ENCODE results near the gene TRIM24.
"Not testable (repeated sequence)": the region's sequence is repeated elsewhere in the genome, so short reads cannot be mapped to it uniquely, and the experiment has no call there.

Gene TRIM24

GRCh38 chr7:138460649-138461607, 869 bp downstream of the TRIM24 start:
- peak; percentile 64 for DNase-seq

GRCh38 chr7:138463291-138463618, 3.2 kb downstream of the TRIM24 start:
- not testable (repeated sequence) for DNase-seq

GRCh38 chr7:138465046-138465445, 5.0 kb downstream of the TRIM24 start:
- no peak for DNase-seq

- not testable (repeated sequence) for DNase-seq
These were observed 6.2 kb downstream of the TRIM24 start for GRCh38 chr7:138466069-138466756.

GRCh38 chr7:138468244-138469123, 8.4 kb downstream of the TRIM24 start:
- no peak for DNase-seq

GRCh38 chr7:138470391-138471157, 10.5 kb downstream of the TRIM24 start:
- DNase-seq: no peak

GRCh38 chr7:138472292-138473079, 12.4 kb downstream of the TRIM24 start:
- DNase-seq: no peak

GRCh38 chr7:138475377-138475776, 15.3 kb downstream of the TRIM24 start:
- DNase-seq: no peak

GRCh38 chr7:138477081-138477578, 17.1 kb downstream of the TRIM24 start:
- DNase-seq: no peak

GRCh38 chr7:138477581-138477980, 17.5 kb downstream of the TRIM24 start:
- DNase-seq: no peak

GRCh38 chr7:138478499-138478908, 18.4 kb downstream of the TRIM24 start:
- no peak for DNase-seq

- no peak for DNase-seq
These were observed 20.5 kb downstream of the TRIM24 start for GRCh38 chr7:138480527-138480926.

GRCh38 chr7:138481447-138482380, 21.7 kb downstream of the TRIM24 start:
- no peak for DNase-seq

GRCh38 chr7:138483531-138483930, 23.5 kb downstream of the TRIM24 start:
- no peak for DNase-seq

- not testable (repeated sequence) for DNase-seq
These were observed 25.4 kb downstream of the TRIM24 start for GRCh38 chr7:138485508-138485907.

GRCh38 chr7:138489139-138489538, 29.1 kb downstream of the TRIM24 start:
- not testable (repeated sequence) for DNase-seq

- DNase-seq: no peak
These were observed 31.7 kb downstream of the TRIM24 start for GRCh38 chr7:138491612-138492386.

- DNase-seq: no peak
These were observed 32.4 kb downstream of the TRIM24 start for GRCh38 chr7:138492423-138492822.

GRCh38 chr7:138493535-138493934, 33.5 kb downstream of the TRIM24 start:
- DNase-seq: no peak

Measured in stimulated activated CD4-positive, alpha-beta T cell treated with anti-CD3 and anti-CD28 coated beads, Interleukin-4, amount 100 ng/mL, for 24 hours (primary cell).